HT1080 (cell line): ENCODE results near the gene BDKRB1. TPM values are rescaled to one million over a fixed set of nuclear protein-coding genes. Genes with fewer than 3 reads are reported as not detected.

ENCODE experiments used
- DNase-seq: peaks from one replicate; pipeline ENCODE4 v3.0.0-alpha.2; 2015; ENCODE audit warnings: low read depth
- polyA plus RNA-seq, 2 experiments: library from polyadenylated mRNA; depleted of rRNA; stranded (reverse); fragments of >200 nt; gene quantifications; 2 replicates each; pipeline ENCODE4 v1.2.3, GENCODE V29; 2015
- total RNA-seq: library from RNA; depleted of rRNA; stranded (reverse); fragments of >200 nt; shearing (Covaris generic); gene quantifications from 2 replicates; pipeline ENCODE4 v1.2.3, GENCODE V29; 2014; rRNA removed

The BDKRB1 gene
- 0.43 TPM in 1 of 2 replicates, not detected in the other for total RNA-seq
- polyA plus RNA-seq (2015; cell fraction: cytosol; rRNA removed): 2.1 and 2.8 TPM in 2 replicates
- polyA plus RNA-seq (2015; cell fraction: nucleus; rRNA removed): 4.4 and 7.6 TPM in 2 replicates

GRCh38 chr14:96255501-96256366 is at the start of gene BDKRB1:
TSS of gene BDKRB1 (plus strand) at chr14:96256210. CDS start at chr14:96263683, 7,473 bp downstream.
- peak; percentile 59 for DNase-seq

- DNase-seq: no peak
Measured at GRCh38 chr14:96206461-96206860, 49.5 kb upstream of the BDKRB1 start.

- no peak for DNase-seq
Measured at GRCh38 chr14:96207686-96208085, 48.3 kb upstream of the BDKRB1 start.

DNA sequence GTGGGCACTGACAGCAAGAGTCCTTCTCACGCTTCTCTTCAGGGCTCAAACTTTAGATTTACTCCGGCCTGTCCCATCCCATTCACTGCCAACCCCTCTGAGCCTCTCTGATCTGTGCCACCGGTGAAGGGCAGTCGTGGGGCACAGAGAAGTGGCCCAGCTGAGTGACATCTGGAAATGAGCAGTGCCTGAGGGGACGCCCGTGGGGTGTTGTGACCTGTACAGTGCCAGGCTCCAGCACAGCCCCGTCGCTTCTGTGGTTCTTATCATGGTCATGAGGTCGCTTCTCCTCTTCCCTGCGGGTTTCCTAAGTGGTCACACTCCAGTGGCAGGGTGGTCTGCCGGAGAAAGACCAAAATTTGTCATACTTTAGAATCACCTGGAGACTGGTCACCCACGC is 47.3 kb upstream of the BDKRB1 start:
- no peak for DNase-seq

DNA sequence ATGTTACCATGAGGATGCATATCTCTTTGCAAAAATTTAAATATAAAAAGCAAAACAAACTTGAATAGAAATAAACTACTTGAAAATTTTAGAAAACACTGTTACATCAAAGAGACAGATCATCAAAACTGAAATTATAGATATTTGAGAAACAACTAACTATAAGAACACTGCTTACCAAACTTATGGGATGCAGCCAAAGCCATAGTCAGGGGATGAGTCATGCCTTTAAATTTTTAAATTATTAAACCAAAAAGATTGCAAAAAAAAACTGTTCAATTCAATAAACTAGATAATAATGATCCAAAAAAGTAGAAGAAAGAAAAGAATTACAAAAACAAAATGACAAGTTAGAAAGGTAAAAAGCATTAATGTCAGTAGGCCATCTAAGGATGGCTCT is 43.9 kb upstream of the BDKRB1 start:
- DNase-seq: no peak

GRCh38 chr14:96212896-96213295 is 43.1 kb upstream of the BDKRB1 start:
- DNase-seq: no peak

DNA sequence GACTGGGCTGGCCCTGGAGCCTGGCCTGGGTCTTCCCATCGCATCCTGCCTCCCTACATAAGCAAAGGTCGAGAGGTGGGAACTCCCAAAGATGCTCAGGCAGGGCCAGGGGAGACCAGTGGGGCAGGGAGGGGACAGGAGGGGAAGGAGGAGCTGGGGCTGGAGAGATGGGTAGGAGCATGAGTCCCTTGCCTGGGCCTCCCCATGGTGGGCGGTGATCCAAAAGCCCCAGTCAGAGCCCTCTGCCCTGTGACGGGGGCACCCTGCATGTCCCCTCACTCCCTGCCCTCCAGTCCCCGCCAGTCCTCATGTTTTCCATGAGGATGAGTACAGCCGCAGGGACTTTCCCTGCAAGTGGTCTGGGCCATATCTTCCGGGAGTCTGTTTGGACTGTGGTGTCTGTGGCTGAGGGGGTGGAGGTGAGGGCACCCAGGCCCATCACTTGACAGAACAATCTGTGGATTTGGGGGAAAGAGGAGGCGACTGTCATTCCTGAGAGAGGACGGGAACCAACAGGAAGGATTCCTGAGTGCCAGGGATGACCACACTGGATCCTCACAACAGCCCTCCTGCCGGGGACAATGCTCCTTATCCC is 42.0 kb upstream of the BDKRB1 start:
- DNase-seq: no peak

DNA sequence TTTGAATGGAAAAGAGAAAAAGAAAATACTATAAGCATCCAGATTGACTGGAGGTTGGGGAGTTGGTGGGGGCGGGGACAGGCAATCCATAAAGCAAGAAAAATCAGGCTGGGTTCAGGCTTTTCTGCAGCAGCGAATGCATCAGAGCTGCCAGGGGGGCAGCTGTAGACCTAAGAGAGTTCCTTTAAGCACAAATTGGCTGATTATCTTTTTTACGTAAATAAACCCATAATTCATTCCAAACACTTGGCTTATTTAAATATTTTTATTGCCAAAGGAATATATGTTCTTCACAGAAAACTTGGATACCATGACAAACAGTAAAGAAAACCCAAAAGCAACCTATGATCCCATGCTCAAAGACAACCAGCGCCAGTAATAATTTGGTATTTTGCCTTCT is 41.2 kb upstream of the BDKRB1 start:
- DNase-seq: no peak

GRCh38 chr14:96215452-96216244 is 40.4 kb upstream of the BDKRB1 start:
- DNase-seq: no peak

DNA sequence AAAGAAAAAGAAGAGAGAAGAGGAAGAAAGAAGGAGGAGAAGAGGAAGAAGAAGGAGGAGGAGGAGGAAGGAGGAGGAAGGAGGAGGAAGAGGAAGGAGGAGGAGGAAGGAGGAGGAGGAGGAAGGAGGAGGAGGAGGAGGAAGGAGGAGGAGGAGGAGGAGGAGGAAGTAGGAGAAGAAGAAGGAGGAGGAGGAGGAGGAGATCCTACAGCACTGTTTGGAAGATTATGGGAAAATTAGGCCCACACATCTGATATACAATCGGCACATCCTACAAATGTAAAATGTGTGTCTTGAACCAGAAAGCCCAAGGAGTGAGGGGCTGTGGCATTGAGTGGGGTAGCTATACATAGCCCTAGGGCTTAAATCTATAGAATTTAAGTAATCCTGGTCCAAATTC is 39.4 kb upstream of the BDKRB1 start:
- no peak for DNase-seq

DNA sequence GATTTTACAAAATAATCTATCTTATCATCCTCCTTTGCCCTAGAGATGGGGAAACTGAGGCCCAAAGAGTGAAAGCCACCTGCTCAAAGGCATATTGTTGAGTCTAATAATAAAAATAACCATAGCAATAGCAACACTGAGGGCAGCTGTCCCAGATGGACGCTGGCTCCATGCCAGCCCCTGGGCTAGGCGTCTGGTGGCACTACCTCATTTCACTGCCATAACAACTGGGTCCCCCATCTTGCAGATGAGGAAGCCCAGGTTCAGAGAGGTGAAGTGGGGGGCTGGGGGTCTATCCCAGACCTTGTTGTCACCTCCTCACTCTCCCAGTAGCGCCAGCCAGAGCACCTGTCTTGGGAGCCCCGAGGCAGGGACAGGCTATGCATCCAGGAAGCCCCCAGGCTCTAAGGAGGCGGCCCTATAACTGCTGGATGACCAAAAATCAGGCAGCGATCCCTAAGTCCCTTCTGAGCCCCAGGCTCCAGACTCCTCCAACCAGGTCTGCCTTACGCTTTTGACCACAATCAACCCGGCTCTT is 38.6 kb upstream of the BDKRB1 start:
- DNase-seq: no peak

- DNase-seq: no peak
Measured at GRCh38 chr14:96221109-96221650, 34.8 kb upstream of the BDKRB1 start.

- no peak for DNase-seq
Measured at GRCh38 chr14:96221841-96222240, 34.2 kb upstream of the BDKRB1 start.

DNA sequence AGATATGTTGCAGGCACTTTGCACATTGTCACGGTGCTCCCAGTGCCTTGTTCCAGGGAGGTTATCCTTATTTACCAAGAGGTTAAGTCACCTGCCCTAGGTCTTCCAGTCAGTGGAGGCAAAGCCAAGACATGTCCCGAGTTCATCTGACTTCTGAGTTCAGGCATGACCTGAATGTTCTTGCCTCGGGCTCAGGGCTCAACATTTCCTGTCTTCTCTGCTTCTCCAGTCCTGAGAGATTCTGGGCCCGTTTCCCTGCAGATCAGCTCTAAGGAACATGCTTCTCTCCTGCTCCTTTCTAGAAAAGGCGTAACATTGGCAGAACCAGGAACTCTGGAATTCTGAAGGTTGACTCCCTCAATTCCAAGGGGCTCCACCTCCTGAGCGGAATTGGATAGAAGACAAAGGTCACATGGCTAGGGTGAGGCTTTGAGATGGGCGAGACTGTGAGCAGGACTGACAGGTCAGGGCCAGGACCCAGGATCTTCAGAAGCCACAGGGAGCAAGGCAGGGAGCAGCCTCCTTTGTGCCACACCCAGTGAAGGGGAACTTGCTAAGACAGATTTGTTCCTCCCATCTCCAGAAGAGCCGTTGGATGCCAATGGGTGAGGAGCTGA is 31.4 kb upstream of the BDKRB1 start:
- DNase-seq: no peak

DNA sequence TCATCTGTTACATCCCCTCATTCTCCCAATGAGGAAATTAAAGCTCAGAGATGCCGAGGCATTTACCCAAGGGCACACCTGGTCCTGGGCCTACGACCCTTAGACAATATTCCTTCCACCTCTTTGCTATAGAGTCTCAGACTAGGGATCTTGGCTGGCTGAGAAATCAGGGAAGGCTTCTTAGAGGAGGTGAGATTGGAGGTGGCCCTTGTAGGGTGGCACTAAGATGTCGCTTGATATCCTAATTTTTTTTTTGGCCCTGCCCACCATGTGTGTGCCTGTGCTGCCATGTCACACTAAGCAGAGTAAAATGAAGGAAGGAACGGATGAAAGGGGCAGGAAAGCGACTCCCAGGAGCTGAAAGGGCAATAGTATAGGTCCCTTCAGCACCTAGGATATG is 30.8 kb upstream of the BDKRB1 start:
- DNase-seq: no peak

GRCh38 chr14:96225745-96226151 is 30.3 kb upstream of the BDKRB1 start:
- peak; percentile 81 for DNase-seq

- no peak for DNase-seq
Measured at GRCh38 chr14:96227428-96227827, 28.6 kb upstream of the BDKRB1 start.

GRCh38 chr14:96229315-96229714 is 26.7 kb upstream of the BDKRB1 start:
- no peak for DNase-seq

GRCh38 chr14:96231056-96231455 is 25.0 kb upstream of the BDKRB1 start:
- DNase-seq: no peak

GRCh38 chr14:96231526-96232130 is 24.4 kb upstream of the BDKRB1 start:
- DNase-seq: no peak
